ENCODE data around the gene UTP25. TPM values are rescaled to one million over a fixed set of nuclear protein-coding genes. Genes with fewer than 3 reads are reported as not detected.

UTP25 gene
- total RNA-seq, 1 donor from 2014 or later = 4.0 TPM

DNA sequence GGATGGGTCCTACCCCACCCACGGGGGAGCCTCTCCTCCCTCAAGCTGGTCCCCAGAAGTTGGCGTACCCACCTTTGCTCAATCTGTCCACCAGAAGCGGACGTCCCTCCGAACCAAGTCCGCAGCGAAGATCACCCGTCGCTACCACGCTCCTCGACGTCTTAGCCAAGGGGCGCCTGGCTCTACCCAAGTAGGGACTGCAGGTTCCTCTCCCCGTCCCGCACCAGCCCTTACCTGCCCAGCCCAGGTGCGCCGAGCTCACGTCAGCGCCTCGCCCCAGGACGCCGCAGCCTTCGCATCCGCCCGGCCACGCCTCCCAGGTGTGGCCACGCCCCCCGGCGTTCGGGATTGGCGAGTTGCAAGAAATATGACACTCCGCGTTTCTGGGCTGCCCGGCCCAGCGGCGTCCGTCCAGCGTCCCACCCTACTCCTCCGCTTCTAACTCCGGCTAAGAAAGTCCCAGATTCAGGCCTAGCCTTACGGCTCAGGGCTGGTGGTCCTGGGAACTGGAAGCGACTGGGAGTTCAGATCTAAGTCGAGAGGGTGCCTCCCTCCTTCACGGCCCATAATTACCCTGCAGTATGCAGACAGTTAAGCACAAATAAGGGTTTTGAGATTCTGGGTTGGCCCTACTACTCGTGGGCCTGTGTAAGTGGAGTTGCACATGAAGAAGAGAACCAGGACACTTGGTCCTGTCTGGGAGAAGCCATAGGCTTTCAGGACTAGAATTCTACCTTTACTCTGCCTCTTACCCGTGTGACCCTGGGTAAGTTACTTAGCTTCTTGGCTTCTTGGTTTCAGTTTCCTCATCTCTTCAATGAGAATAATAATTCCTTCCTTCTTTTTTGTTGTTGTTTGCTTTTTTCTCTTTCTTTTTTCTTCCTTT lies 21.7 kb upstream of the UTP25 start, which contains the start of gene IRF6:
IRF6 (minus strand) TSS at position 268 of the 886 bp plus-strand sequence. CDS start 4,729 bp downstream, outside the sequence.
- DNase-seq (ENCODE audit: low read depth in 2 of 2) = peak in 1 of 2 donors; percentile 89

DNA sequence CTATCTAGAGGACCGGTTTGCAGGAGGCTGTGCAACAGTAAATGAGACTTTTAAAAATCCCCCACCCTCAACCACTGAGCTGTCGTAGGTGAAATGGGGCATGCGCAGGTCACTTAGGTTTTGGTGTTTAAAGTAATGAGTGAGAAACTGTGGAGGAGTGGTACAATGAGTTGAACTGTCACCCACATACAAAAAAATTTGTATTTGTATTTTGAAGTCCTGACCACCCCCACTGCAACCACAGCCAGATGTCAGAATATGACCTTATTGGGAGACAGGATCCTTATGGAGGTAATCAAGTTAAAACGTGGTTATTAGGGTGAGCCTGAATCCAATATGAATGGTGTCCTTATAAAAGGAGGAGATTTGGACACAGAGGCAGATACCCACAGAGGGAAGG lies 20.3 kb upstream of the UTP25 start:
- DNase-seq (ENCODE audit: low read depth in 2 of 2) = no peak

DNA sequence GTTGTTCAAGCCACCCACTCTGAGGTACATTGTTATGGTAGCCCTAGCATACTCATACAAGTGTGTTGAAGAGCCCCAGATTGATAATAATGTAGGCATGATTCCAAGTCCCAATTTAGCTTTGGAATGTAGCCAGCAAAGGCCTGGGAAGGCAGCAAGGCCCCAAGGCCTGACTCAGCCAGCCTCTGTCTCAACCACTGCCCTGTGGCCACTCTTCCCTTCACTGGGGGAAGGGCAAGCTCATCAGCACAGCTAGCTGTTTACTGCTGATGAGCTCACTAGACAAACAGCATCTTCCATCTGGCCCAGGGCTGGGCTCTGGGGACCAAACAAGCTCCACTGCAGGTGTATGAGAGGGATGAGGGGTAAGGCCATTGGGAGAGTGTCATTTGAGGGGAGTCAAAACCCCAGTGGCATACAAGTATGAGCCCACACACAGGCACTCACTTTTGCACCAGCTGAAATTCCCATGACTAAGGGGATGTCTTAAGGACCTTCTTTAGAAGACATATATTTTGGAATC lies 19.7 kb upstream of the UTP25 start:
- peak; percentile 64 to 97 for DNase-seq (ENCODE audit: low read depth in 2 of 2)

DNA sequence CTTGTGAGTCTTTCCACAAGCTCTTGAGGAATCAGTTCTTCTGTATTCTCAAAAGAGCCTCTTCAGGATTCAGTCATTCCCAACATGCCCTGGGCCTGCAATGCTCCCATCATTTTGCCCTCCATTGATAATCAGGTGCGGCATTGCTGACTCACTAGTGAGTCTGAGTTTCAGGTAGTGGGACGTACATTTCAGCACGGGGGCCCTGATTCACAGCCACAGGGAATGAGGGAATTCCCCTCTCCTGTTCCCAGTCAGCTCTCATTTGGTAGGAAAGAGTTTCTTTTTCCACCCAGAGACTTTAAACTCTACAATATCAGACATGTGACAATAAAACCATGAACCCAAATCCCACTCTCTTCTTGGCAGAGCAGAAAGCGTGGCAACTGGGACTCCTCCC lies 18.2 kb upstream of the UTP25 start:
- no peak for DNase-seq (ENCODE audit: low read depth in 2 of 2)

DNA sequence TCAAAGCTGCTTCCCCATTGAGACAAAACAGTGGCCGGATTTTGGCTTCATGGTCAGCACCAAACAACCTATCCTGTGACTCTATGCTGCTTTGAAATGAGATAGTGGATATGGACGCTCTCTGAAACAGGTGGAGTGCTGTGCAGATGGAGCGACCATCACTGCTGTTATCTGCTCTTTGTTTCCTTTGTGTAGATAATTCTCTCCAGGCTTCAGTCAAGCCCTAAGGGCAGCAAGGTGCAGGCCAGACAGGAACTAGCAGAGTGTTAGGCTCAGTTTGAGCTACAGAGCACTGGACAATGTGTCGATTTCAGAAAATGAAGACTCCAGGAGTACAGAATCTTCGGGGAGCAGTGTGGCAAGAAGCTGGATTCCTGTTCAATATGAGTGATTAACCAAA lies 17.0 kb upstream of the UTP25 start:
- DNase-seq (ENCODE audit: low read depth in 2 of 2) = no peak

DNA sequence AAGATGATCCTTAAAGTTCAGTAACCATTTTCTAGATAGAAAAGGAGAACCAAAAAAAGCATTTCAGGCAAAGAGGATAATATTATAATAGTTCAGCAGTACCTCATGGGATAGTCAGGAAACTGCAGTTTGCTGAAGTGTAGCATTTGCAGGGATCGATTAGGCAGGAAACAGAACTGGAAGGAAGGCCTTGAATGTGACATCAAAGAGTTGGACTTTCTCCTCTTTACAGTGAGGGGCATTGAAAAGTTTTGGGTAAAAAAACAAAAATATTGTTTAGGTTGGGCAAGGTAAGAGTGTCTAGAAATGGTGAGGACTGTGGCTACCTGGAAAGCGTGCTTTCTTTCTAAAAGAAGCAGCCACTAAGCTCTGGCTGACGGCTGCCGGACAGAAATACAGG lies 13.9 kb upstream of the UTP25 start:
- DNase-seq (ENCODE audit: low read depth in 2 of 2) = no peak

DNA sequence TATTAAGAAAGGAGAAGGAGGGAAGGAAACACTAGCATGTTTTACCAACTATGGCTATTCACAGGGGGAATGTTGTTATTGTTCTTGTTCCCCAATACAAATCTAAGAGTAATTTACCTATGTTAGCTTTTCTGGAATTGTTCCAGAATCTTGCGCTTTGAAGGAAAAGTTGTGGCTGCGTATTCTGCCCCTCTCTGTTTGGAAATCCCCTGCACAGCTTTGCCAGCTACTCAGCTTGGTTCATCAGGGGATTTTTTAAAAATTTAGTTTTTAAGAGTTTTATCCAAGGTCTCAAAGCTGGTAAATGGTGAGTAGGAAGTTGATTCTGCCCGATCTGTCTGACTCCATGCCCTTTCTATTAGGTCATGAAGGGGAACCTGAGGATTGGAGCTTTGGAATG lies 12.3 kb upstream of the UTP25 start:
- peak in 1 of 2 donors; percentile 52 for DNase-seq (ENCODE audit: low read depth in 2 of 2)

DNA sequence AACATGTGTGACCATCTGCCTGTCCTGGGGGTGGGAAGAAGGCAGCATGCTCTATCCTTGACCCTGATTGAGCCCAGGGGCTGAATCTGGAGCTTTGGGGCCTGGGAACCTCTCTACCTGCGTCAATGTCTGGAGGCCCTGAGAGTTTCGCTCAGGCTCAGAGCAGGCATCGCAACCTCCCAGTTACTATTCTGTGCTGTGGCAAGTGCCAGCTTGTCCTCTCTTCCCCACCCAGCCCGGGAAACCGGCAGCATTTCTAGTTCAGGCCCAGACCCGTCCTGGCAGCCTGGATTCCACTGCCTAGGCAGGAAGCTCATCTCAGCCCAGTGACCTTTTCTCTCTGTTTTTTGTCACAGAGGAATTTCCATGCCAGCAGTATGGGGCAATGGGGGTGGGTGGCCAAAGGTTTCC lies 11.8 kb upstream of the UTP25 start:
- no peak for DNase-seq (ENCODE audit: low read depth in 2 of 2)

DNA sequence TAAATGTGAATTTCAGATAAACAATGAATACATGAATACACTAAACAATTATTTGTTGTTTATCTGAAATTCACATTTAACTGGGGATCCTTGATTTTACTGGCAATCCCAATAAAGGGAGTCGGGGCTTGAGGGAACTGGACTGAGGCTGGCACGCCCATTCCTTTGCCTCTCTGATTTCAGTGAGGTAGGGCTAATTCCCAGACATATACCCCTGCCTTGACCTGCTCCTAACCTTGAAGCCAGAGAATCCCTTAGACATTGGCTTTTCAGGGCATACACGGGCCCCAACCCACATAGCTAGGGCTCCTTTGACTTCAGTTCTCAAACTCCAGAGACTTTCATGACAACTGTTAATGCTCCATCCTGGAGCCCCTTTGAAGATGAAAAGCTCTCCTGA lies 10.8 kb upstream of the UTP25 start:
- DNase-seq (ENCODE audit: low read depth in 2 of 2) = no peak

DNA sequence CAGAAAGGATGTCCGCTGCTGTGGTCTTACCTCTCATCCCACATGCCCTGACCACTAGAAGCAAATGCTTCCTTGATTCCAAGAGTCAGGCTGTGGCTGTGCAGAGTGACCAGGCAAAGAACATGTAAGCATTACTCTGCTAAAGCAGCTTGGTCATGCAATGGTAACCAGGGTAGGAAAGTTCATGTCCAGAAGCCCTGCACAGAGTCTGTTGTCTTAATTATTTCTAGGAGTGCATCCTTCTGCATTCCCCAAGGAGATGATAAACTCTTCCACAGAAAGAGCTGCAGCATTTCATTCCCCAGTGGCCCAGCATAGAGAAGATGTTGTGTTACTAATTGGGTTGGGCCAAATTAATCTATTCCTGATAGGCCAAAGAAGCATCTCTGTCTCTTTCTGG lies 10.1 kb upstream of the UTP25 start:
- DNase-seq (ENCODE audit: low read depth in 2 of 2) = no peak

DNA sequence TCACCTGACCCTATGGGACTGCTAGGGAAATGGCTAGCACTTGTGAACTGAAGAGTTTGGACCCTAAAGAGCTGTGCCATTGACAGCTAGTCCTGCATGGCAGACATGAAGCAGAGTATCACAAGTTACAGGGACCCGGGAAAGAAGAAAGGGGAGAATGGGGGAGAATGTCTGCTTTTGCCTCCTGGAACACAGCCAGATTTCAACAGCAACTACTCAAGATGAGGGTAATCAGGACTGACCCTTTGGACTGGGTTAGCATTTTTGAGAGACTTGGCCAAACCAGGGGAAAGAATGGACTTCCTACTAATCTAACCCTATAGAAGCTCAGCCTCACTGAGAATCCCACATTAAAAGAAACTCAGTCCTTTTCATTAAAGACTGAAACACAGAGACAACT lies 8.7 kb upstream of the UTP25 start:
- no peak for DNase-seq (ENCODE audit: low read depth in 2 of 2)

DNA sequence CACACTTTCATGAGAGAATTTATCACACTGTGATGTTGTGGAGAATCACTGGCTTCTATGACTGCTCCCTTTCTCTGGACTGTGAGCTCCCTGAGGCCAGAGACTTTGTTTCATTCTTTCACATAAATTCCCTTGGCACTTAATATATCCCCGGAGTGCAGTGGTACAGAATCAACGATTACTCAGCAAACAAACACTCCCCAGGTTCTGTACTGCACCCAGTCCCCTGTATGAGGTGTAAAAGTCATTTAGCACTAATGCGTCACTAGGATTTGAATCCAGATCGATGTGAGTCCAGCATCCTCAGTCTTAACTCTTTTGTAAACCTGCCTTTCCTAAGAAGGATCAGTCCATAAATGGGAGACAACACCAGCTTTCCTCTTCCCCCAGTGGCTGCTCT lies 6.8 kb upstream of the UTP25 start:
- no peak for DNase-seq (ENCODE audit: low read depth in 2 of 2)

DNA sequence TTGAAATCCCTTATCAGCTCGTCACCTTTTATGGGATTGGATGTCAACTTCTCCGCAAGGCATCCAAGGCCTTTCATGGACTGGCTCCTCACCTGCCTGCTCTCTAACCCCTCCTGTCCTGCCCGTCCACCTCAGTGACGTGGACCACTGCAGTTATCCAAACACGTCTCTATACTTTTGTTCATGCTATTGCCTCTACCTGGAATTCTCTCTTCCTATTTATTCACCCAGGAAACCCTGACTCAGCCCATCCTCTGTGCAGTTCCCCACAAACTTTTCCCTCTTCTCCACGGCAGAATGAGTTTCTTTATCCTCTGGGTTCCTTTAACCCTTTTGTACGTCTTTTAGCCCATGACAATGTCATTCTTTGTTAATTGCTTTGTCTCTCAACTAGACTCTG lies 5.1 kb upstream of the UTP25 start:
- no peak for DNase-seq (ENCODE audit: low read depth in 2 of 2)

DNA sequence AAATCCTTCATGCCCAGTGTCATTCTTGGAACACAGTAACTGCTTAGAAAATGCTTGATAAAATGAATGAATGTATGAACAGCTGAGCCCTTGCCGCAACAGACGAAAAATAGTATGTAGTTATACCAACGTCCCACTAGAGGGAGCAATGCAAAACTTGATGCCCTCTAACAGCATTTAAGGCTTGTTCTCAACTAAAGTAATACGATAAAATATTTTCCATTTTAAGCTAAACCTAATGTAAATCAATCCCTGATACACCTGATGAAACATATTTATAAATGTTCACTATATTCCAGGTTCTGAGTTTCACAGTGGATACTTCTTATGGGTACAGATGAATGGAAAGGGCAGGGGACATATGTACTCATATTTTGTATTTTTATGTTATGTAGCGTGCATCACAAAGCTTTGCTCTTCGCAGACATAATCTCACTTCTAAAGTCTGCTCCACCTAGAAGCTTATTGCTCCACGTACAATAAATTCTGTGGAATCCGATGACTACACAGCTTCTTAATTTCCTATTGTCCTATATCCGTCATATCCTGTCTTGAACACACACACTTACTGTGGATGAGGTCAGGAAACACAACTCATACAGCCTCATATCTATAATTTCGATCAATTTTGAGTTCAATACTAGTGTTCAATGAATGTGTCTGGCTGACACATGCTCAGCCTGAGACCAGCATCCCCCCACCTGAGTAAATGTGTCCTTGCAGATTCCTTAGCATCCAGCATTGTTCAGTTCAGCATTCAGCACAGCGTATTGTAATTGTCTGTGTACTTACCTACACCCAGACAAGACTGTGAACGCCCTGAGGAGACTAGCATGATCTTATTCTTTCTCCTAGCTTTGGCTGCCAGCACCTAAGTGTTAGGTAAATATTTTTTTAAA lies 4.4 kb upstream of the UTP25 start:
- peak; percentile 69 to 93 for DNase-seq (ENCODE audit: low read depth in 2 of 2)

DNA sequence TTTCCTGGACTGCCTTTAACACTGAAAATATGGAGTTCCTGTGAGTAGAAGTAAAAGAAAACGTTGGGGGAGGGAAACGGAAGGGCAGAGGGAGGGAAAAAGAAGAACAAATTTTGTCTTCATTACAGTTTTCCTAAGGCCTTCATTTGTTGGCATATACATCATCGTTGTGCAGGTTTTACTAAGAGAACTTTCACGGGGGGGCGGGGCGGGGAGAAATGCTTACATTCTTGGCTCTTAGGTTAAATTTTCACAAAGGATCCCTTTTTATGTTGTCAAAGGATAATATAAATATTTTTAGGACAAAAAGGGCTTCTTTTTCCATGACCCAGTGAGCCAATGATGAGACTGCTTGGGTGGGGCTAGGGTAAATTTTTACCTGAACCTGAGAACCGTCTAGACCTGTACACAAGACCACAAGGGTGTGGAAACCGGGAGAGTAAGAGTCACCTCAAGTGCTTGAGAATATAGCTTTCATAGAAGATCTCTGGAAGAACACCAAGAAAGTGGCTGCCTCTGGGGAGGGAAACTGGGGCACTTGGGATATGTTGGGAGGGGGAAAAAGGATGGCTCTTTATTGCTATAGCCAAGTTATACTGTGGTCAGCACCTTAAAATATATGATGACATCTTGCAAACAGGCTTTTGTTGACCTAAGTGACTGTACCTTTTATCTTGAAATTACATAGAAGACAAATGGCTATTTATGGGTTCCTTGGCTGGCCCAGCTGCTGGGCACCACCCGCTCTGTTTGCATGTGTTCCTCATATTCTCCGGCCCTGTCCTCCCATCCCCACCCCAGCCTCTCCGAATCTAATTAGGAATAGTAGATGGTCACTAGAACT lies 2.0 kb upstream of the UTP25 start:
- no peak for DNase-seq (ENCODE audit: low read depth in 2 of 2)

DNA sequence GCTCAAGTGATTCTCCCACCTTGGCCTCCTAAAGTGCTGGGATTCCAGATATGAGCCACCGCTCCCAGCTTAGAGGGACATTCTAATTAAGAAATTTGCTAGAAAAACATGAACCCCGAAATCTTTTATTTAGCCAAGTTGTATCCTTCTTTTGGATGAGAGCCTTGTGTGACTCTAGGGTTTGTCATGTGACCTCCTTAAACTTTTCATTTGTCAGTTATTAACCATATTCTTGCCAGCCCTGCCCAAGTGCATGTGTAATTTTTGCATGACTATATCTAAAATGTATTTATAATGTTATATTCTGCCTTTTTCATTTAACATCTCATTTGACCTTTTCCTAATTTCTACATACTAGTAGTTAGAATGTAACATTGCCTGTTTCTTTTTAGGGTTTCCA lies 1.9 kb downstream of the UTP25 start:
- no peak for DNase-seq (ENCODE audit: low read depth in 2 of 2)

DNA sequence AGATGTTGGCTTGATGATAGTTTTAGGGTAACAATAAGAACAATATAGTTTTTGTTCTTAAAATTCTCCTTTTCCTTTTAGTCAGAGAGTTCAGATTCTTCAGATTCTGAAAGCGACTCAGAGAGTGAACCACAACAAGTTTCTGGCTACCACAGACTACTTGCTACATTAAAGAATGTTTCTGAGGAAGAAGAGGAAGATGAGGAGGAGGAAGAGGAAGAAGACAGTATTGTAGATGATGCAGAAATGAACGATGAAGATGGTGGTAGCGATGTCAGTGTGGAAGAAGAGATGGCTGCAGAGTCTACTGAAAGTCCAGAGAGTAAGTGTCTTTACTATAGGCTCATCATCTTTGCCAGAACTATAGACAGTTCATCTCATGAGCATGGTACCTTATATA lies 3.0 kb downstream of the UTP25 start:
- DNase-seq (ENCODE audit: low read depth in 2 of 2) = no peak

DNA sequence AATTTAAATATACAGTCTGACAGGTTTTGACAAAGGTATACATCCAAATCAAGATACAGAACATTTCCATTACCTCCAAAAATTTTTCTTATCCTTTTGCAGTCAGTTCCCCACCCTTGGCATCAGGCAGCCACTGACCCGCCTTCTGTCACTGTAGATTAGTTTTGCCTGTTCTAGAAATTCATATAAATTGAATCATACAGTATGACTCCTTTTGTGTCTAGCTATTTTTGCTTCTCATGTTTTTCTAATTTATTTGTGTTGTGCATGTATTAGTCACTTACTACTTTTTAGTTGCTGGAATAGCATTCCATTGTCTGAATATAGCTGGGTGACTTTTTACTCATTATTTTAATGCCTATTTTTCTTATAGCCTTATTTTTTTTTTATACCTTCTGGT lies 3.8 kb downstream of the UTP25 start:
- peak in 1 of 2 donors; percentile 32 for DNase-seq (ENCODE audit: low read depth in 2 of 2)

DNA sequence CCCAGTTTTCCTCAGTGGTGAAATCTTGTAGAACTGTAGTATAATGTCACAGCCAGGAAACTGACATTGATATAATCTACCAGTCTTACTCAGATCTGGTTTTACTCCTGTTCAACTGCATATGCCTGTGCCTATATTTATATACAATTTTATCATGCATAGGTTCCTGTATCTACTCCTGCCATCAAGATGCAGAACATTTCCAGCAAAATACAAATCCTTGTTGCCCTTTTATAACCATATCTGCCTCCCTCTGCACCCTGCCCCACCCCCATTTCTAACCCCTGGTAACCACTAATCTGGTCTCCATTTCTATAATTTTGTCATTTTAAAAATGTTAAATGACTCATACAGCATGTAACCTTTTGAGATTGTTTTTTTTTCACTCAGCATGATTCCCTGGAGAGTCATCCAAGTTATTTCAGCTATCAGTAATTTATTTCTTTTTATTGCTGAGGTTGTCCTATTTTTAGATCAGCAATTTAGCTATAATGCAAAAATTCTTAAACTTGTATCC lies 8.1 kb downstream of the UTP25 start:
- DNase-seq (ENCODE audit: low read depth in 2 of 2) = peak in 1 of 2 donors; percentile 34

DNA sequence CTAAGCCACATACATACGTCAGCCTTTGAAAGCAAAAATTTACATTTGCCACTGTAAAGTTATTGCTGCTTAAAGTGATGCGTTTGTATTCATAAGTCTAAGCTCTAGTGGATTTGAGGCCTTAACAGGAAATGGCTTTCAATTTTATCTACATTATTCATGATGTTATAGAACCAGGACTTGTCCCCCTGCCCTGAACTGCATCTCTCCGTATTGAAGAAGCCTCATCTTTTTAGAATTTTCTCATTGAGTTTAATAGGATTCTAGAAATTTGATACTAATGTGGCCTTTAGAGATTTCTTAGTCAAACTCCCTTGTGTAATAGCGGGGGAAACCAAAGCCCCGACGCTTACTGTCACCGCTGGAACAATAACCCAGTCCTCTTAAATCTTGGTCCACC lies 9.9 kb downstream of the UTP25 start:
- no peak for DNase-seq (ENCODE audit: low read depth in 2 of 2)

DNA sequence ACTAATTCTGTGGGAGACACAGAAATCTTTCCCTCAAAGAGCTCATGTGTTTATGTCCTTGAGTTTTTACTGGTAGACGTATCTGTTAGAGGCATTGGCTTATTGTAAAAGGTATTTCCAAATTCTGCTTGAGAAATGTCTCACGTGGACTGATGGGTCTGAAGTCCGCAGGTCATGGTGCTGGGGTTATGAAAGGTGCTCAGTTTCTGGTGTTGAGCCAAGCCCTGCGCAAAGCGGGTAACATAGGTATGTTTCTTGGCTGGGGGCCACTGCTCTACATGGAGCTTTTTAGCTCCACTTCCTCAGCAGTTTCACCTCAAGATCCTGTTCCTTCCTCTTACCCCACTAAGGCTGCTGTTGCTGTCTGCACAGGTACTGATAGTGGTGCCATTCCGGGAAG lies 10.8 kb downstream of the UTP25 start:
- DNase-seq (ENCODE audit: low read depth in 2 of 2) = peak in 1 of 2 donors; percentile 15
